PC-3 (cell line): ENCODE measurements around the gene KLK14. TPM values are rescaled to one million over a fixed set of nuclear protein-coding genes. Genes with fewer than 3 reads are reported as not detected.

Source experiments
- ATAC-seq: fragments of 200-7000 bp; cut with Tn5 transposase; 2 replicates; pipeline ENCODE4 v1.9.1; 2020; ENCODE audit warnings: mild to moderate bottlenecking, moderate library complexity
- BruUV-seq: library from RNA; stranded (reverse); fragments of 400-500 nt; replicated peaks from 2 replicates; lab custom pipeline; 2021; lab: Mats Ljungman, UMichigan
- CTCF ChIA-PET: fragments of 300-600 bp; sonication (Branson Sonifier 250); formaldehyde crosslinking; loops from one replicate; lab custom pipeline; 2022; ENCODE audit warnings: antibody characterized with exemption; lab: Charles Lee
- POLR2A ChIA-PET: fragments of 300-600 bp; sonication (Branson Sonifier 250); formaldehyde crosslinking; loops from one replicate; lab custom pipeline; 2022; ENCODE audit warnings: antibody characterized with exemption; ENCODE audit not compliant: unreplicated experiment; lab: Charles Lee
- DNase-seq: peaks from one replicate; pipeline ENCODE4 v3.0.0-alpha.2; 2015
- H2AFZ ChIP-seq: fragments of 300-600 bp; sonication (generic); 2 replicates; pipeline ENCODE4 v1.6.0; 2016; ENCODE audit warnings: antibody characterized with exemption, low read length
- H3F3A ChIP-seq: fragments of 300-600 bp; sonication (generic); one replicate; pipeline ENCODE4 v1.6.0; 2017; ENCODE audit warnings: antibody characterized with exemption, low read length, control low read depth, mild to moderate bottlenecking; ENCODE audit not compliant: unreplicated experiment
- H3K27ac ChIP-seq: fragments of 300-600 bp; sonication (generic); 2 replicates; pipeline ENCODE4 v1.5.1; 2016; ENCODE audit warnings: mild to moderate bottlenecking, low read length
- H3K27me3 ChIP-seq: fragments of 300-600 bp; sonication (generic); 2 replicates; pipeline ENCODE4 v1.6.1; 2016; ENCODE audit warnings: low read length, mixed read lengths
- H3K36me3 ChIP-seq: fragments of 300-600 bp; sonication (generic); 2 replicates; pipeline ENCODE4 v1.6.1; 2016; ENCODE audit warnings: low read depth, mixed run types, low read length, mixed read lengths
- H3K4me1 ChIP-seq: fragments of 300-600 bp; sonication (generic); 2 replicates; pipeline ENCODE4 v1.5.1; 2016; ENCODE audit warnings: low read length; ENCODE audit not compliant: insufficient read depth
- H3K4me2 ChIP-seq: fragments of 300-600 bp; sonication (generic); 2 replicates; pipeline ENCODE4 v1.6.0; 2016; ENCODE audit warnings: low read length
- H3K4me3 ChIP-seq: fragments of 300-600 bp; sonication (generic); 2 replicates; pipeline ENCODE4 v1.5.1; 2016; ENCODE audit warnings: mild to moderate bottlenecking, low read length, mixed read lengths
- H3K79me2 ChIP-seq: fragments of 300-600 bp; sonication (generic); 2 replicates; pipeline ENCODE4 v1.6.1; 2017; ENCODE audit warnings: low read length, mixed read lengths
- H3K9ac ChIP-seq: fragments of 300-600 bp; sonication (generic); 2 replicates; pipeline ENCODE4 v1.6.0; 2016; ENCODE audit warnings: mild to moderate bottlenecking, low read length
- H3K9me2 ChIP-seq: fragments of 300-600 bp; sonication (generic); replicated peaks from 2 replicates; pipeline ENCODE4 v1.6.1; 2016; ENCODE audit warnings: mixed run types, low read length, mixed read lengths
- H3K9me3 ChIP-seq: fragments of 300-600 bp; sonication (generic); 2 replicates; pipeline ENCODE4 v1.6.1; 2016; ENCODE audit warnings: low read length, mixed read lengths
- H4K20me1 ChIP-seq: fragments of 300-600 bp; sonication (generic); 2 replicates; pipeline ENCODE4 v1.6.1; 2016; ENCODE audit warnings: low read length, mixed read lengths
- EZH2 ChIP-seq: fragments of 300-600 bp; sonication (generic); IDR thresholded peaks from one replicate; pipeline ENCODE4 v1.6.1; 2017; ENCODE audit warnings: antibody characterized with exemption, mild to moderate bottlenecking, low read length; ENCODE audit not compliant: unreplicated experiment
- EZH2phosphoT487 ChIP-seq: fragments of 300-600 bp; sonication (generic); IDR thresholded peaks from 2 replicates; pipeline ENCODE4 v1.6.1; 2018; ENCODE audit warnings: mild to moderate bottlenecking, antibody characterized with exemption, low read length, borderline replicate concordance
- intact Hi-C: fragments of 100-400 bp; cut with micrococcal nuclease; formaldehyde crosslinking; loops from 2 replicates; pipeline ENCODE4 v1.9.0; 2023
- total RNA-seq: library from RNA; depleted of rRNA; stranded (reverse); fragments of >200 nt; gene quantifications from 2 replicates; pipeline ENCODE4 v1.2.3, GENCODE V29; 2014
- TF ChIP-seq, protein P1 (sequence below): fragments of 300-600 bp; sonication (generic); conservative IDR thresholded peaks from 2 replicates; pipeline ENCODE4 v1.5.1; 2017; ENCODE audit warnings: antibody characterized with exemption, low read depth, mild to moderate bottlenecking, low read length

KLK14 gene
- total RNA-seq, 1 experiment from 2014 or later, result not detected

DNA sequence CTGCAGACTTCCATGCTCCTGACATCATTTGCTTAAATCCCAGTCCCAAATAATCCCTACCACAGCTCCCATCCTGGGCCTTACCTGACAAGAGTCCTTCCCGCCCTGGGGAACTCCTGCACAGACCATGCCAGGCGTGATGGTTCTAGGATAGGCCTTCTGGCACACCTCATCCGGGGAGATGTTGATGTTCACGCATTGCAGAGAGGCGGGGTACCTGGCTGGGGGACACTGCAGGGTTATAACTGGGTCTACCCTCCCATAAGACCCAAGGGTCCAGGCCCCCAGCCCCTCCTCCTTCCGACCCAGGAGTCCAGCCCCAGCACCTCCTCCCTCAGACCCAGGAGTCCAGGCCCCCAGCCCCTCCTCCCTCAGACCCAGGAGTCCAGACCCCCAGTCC lies 4.0 kb downstream of the KLK14 start:
- H3K4me1 ChIP-seq, result no peaks in the 10 kb centered on the region
- no peaks in the 10 kb centered on the region for H4K20me1 ChIP-seq
- no peaks in the 10 kb centered on the region for H3K79me2 ChIP-seq
- CTCF ChIA-PET, result interaction anchor here (0.6 kb wide), 1 partner anchor 18 kb away, joined by 3 read pairs; no protein-coding TSS in a partner anchor
- H3K36me3 ChIP-seq, result no peaks in the 10 kb centered on the region
- no peaks in the 10 kb centered on the region for H3K27me3 ChIP-seq
- DNase-seq (no peak), ATAC-seq (no peak)
- intact Hi-C loops, result no loop called here
- no peak overlapping the region for H3K9ac ChIP-seq
- no TSS peak for BruUV-seq
- POLR2A ChIA-PET, result no interaction called here
- TF ChIP-seq, protein P1, sequence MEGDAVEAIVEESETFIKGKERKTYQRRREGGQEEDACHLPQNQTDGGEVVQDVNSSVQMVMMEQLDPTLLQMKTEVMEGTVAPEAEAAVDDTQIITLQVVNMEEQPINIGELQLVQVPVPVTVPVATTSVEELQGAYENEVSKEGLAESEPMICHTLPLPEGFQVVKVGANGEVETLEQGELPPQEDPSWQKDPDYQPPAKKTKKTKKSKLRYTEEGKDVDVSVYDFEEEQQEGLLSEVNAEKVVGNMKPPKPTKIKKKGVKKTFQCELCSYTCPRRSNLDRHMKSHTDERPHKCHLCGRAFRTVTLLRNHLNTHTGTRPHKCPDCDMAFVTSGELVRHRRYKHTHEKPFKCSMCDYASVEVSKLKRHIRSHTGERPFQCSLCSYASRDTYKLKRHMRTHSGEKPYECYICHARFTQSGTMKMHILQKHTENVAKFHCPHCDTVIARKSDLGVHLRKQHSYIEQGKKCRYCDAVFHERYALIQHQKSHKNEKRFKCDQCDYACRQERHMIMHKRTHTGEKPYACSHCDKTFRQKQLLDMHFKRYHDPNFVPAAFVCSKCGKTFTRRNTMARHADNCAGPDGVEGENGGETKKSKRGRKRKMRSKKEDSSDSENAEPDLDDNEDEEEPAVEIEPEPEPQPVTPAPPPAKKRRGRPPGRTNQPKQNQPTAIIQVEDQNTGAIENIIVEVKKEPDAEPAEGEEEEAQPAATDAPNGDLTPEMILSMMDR, result no peak
- TF ChIP-seq EZH2, result no peak
- no peak for TF ChIP-seq EZH2phosphoT487
- H3K4me2 ChIP-seq, result no peak overlapping the region
- H3K9me2 ChIP-seq, result no peaks in the 10 kb centered on the region
- H3F3A ChIP-seq, result no peaks in the 10 kb centered on the region
- no peak overlapping the region for H2AFZ ChIP-seq
- H3K9me3 ChIP-seq, result peaks cover 6% of the 10 kb centered on the region
- H3K27ac ChIP-seq, result no peak overlapping the region
- H3K4me3 ChIP-seq, result no peak overlapping the region

DNA sequence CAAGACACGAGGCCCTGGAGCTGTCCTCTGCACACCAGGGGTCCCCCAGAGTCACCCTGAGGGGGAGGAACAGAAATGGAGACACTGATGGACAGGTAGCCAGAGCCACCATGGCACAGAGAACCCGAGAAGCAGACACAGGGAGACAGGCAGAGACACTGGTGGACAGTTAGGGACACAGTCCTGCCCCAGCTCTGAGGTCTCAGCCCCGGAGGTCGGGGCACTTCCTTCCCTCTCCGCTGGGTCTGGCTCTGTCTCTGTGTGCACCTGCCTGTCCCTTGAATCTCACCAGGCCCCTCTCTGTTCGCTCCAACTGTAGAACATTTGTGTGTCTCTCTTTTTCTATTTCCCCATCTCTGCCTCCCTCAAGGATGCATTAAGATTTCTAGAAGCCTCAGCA lies 4.6 kb downstream of the KLK14 start:
- Histone ChIP-seq H3K9ac (no peak overlapping the region), H3K27ac (no peak overlapping the region), H4K20me1 (no peaks in the 10 kb centered on the region), H3F3A (no peaks in the 10 kb centered on the region), H3K4me2 (no peak overlapping the region), H3K79me2 (no peaks in the 10 kb centered on the region), H3K36me3 (no peaks in the 10 kb centered on the region), H3K27me3 (no peaks in the 10 kb centered on the region), H3K4me3 (no peak overlapping the region), H3K4me1 (no peaks in the 10 kb centered on the region), H2AFZ (no peak overlapping the region), H3K9me2 (no peaks in the 10 kb centered on the region), H3K9me3 (peaks cover 7% of the 10 kb centered on the region)
- ChIA-PET CTCF (interaction anchor here (0.6 kb wide), 1 partner anchor 18 kb away, joined by 3 read pairs; no protein-coding TSS in a partner anchor), POLR2A (no interaction called here)
- no peak for DNase-seq
- no peak for ATAC-seq
- TF ChIP-seq, protein P1, result no peak
- no peak for TF ChIP-seq EZH2
- no peak for TF ChIP-seq EZH2phosphoT487
- intact Hi-C loops, result no loop called here
- BruUV-seq, result no TSS peak

DNA sequence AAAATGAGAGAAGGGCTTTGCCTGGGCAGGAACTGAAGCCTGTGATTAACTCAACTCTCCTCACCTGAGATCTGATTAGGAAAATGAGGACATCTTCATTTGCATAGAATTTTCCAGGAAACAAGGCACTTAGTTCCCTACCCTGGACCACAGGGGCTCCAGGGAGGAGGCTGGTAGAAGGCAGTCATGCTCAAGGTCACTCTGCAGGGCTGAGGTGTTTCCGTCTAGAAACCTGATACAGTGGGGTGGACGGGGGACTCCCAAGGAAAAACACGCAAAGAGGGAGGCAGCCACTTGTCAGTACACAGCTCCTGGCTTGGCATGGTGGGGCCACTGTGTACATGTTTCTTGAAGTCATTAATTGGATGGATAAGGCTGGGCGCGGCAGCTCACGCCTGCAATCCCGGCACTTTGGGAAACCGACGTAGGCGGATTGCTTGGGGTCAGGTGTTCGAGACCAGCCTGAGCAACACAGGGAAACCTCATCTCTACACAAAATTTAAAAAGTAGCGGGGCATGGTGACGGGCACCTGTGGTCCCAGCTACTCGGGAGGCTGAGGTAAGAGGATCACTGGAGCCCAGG lies 6.0 kb downstream of the KLK14 start:
- TF ChIP-seq EZH2phosphoT487 (no peak), EZH2 (no peak)
- TF ChIP-seq, protein P1, result no peak
- ATAC-seq, result no peak
- H3K36me3 ChIP-seq, result no peaks in the 10 kb centered on the region
- H4K20me1 ChIP-seq, result no peaks in the 10 kb centered on the region
- no peak overlapping the region for H3K9ac ChIP-seq
- no peaks in the 10 kb centered on the region for H3K9me2 ChIP-seq
- H3K4me2 ChIP-seq, result no peak overlapping the region
- no peak for DNase-seq
- BruUV-seq, result no TSS peak
- H3K27me3 ChIP-seq, result no peaks in the 10 kb centered on the region
- no peaks in the 10 kb centered on the region for H3F3A ChIP-seq
- 0 out of 2 replicates have a peak, but pooled peaks cover 2% of the 10 kb centered on the region for H3K4me1 ChIP-seq
- peaks cover 7% of the 10 kb centered on the region for H3K9me3 ChIP-seq
- no peak overlapping the region for H3K27ac ChIP-seq
- no peak overlapping the region for H3K4me3 ChIP-seq
- ChIA-PET POLR2A (interaction anchor here (0.6 kb wide), 1 partner anchor 359 kb away, joined by 3 read pairs; no protein-coding TSS in a partner anchor), CTCF (interaction anchor here (0.9 kb wide), 1 partner anchor 60 kb away, joined by 3 read pairs; no protein-coding TSS in a partner anchor)
- intact Hi-C loops, result no loop called here
- H3K79me2 ChIP-seq, result no peaks in the 10 kb centered on the region
- no peak overlapping the region for H2AFZ ChIP-seq
